Esophagus mucosa (tissue), 1 donor: Measurements from ENCODE around the gene FMNL3. TPM values are rescaled to one million over a fixed set of nuclear protein-coding genes. Genes with fewer than 3 reads are reported as not detected.

ENCODE experiments used
- ATAC-seq: fragments of 200-7000 bp; cut with Tn5 transposase; one replicate; pipeline ENCODE4 v1.9.1; 2020
- total RNA-seq: library from RNA; stranded (reverse); gene quantifications from one replicate; pipeline ENCODE4 v1.2.4, GENCODE V29; 2023
- donor health status: DM: yes; HTN: yes; CAD: no.

FMNL3 gene
- total RNA-seq, 1 donor from 2014 or later, result 3.0 TPM

DNA sequence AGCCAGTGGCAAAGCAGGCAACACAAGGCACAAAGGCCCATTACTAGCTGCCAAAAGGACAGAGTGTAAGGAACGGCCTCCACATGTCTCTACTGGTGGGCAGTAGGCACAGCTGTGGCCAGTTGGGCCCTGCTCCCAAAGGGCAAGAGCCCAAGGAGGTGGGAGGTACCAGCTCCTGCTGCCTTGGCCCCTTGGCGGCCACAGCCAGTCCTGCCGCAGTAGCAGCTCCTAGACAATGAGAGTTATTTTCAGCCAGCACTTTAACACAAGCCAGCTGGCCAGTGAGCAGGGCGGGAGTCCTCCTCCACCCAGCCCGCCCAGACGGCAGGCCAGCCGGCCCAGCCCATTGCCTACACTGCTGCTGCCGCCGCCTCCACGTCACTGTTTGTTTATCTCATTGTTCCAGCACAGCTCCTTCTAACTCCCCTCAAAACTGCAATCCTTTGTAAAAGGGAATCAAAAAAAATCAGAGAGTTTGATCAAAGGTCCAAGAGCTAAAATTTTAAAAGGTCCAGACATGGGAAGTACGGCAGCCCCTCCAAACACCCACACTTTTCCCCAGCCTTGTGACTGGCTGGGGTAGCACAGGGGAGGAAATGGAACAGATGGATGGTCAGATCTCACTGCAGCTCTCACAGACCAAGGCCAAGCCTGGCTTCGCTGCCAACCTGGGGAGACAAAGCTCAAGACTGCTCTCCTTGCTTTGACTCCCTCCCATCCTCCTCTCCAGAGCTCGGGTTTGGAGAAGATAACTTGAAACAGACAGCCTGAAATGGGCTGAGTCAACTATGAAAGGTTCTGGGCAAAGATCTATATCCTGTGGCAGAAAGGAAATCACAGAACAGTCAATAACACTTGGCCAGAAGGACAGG is 33.5 kb downstream of the FMNL3 start:
- peak; percentile 84 for ATAC-seq

DNA sequence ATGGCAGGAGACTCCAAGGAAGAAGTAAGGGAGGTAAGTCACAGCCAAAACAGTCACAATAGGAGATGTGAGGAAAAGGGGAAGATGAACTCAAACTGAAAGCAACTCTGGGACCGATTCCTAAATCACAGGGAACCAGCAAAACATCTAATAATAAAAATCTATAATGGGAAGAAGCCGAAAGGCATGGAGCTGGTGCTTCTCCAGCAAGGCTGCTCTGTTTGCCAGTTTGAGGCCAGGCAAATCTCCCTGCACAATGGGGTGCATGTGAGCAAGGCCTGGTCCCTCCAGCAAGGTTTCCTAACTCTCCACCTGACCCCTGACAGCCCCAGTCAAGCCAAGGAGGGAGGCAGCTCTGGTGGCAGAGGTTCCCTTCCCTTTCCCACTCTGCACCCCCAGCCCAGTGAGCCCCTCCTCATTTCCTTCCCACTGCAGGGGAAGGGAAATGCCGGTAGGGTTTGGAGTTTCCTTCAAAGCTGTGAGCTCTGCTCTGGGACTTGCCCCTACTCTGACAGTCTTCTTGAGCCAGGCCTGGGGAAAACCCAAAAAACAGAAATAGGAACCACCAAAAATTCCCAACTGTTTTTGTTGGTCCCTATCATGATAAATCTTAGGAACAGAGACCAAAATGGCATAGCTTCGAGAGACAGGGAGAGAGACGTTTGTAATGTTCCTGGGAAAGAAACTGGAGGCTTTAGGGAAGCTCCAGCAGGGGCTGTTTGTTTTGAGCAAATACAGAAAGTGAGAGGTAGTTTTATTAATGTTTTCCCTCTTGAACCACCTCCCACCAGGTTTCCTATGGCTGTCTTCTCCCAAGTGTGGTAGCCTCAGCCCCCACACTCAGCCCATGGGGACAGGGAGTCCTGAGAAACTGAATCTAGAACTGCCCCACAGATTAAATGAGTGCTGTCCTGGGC is 34.6 kb downstream of the FMNL3 start:
- no peak for ATAC-seq

- ATAC-seq, result peak; percentile 40
Measured at GRCh38 chr12:49671031-49671765, 36.0 kb downstream of the FMNL3 start.

DNA sequence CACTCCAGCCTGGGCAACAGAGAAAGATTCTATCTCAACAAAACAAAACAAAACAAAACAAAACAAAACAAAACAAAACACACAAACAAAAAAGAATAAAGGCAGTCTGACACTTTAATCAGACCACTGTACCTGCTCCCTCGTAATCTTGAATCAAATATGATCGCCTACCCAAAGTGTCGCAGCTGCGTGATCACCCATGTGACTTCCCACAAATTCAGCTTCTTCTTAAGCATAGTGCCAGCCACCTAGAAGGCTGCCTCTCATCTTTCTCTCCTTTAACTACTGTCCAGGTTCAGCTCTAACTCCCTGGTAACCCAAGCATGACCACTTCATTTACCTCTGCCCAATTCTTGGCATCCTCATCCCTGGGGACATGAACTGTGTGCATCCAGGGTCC is 37.4 kb downstream of the FMNL3 start:
- no peak for ATAC-seq

DNA sequence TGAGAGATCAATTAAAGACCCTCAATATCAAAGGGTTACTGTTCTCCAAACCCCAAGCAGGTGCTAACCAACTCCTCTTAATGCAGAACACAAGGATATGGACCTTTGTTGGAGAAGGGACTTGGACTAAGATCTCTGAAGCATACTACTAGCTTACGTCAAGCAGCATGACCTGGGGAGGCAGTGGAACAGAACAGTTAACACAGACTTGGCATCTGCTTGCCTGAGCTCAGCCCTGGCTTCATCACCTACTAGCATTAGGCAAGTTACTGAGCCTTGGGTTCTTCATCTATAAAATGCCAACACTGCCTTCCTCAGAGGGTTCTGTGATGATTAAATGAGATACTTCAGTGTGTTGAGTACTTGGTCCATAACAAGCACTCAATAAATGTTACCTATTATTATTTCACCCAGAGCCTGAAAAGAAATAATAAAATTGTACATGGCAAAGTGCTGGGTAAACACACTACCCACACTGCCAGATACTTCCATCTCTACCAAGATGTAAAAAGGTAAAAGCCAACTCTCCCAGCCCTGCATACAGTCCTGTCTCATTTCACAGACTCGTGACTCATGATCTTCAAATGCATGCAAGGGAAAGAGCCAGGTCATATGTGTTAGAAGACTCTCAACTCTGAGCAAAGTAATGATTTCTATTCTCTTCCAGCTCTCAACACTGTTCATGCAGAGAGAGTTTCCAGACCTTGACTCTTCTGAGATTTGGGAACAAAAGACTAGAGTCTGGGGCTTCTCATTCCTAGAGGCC is 39.7 kb downstream of the FMNL3 start:
- ATAC-seq, result no peak

- no peak for ATAC-seq
Measured at GRCh38 chr12:49666176-49666575, 41.0 kb downstream of the FMNL3 start.

DNA sequence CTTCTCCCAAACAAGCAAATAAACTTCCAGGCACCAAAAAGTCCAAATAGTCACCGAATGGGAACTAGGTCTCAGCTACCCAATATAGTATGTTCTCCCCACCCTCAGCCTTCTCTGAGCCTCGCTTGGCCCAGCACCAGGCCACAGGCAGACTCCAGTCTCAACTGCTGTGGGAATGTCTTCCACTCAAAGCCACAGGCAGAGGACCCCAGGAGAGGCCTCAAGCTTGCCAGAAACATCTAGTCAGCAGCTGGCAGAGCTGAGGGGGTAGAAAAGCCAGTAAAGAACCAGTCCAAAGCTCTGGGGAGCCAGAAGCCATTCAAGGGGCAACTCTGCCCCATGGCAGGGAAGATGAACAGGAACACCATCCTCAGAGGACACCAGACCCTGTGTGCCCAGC is 41.8 kb downstream of the FMNL3 start:
- ATAC-seq, result no peak

- ATAC-seq, result peak; percentile 30
Measured at GRCh38 chr12:49664591-49665239, 42.5 kb downstream of the FMNL3 start.

GRCh38 chr12:49664167-49664566 is 43.0 kb downstream of the FMNL3 start:
- no peak for ATAC-seq

DNA sequence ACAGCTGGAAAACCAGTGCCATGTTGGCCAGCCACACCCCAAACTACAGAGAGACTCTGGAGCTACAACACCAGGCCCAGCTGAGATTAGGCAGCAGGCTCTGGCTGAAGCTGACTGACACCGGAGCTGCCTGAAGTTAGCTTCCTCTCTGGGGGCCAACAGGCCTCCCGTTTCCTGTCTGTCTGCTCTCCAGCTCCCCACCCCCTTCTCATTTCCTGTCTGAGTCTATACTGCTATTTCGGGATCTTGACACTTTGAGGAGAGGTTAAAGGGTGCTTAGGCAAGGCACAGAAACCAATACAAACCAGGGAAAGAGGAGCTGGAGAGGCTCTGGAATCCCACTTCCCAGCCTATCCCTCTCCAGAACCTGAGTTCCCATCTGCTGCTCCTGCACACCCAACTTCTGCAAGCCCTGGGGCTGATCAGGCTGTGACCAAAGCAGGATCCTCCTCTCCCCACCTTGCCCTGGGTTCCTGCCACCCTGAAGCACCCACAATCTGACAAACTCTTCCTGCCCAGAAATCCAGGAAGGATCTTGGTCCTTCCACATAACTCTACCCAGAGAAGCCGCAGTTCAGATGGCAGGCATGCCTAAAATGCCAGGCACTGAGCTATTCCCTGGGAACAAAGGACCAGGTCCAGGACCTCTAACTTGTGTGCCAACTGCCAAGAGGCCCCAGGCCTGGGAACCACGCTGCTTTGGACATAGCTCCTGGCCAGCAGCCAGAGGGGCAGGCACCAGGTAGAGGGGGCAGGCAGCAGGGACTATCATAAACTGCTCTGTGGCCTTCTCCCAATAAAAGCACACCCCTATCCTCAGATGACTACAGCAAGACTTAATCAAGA is 44.0 kb downstream of the FMNL3 start:
- peak; percentile 66 for ATAC-seq

- no peak for ATAC-seq
Measured at GRCh38 chr12:49661746-49662145, 45.5 kb downstream of the FMNL3 start.

DNA sequence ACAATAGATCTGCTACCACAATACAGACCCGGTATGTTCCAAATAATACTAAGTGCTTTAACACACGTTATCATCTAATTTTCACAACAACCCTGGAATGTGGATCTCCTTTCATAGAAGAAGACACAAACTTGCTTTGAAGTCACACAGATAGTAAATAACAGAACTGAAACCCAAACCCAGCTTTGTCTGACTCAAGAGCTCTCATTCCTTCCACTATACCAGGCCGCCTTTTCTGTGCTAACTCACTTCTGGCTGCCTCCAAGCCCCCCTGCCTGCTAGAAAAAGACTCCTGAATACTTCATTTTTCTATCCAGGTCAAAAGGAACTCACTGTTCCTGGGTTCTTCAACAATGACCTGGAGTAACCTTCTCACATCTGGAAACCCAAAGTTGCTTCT is 46.0 kb downstream of the FMNL3 start:
- no peak for ATAC-seq

- no peak for ATAC-seq
Measured at GRCh38 chr12:49659753-49660152, 47.5 kb downstream of the FMNL3 start.

GRCh38 chr12:49658276-49658675 is 48.9 kb downstream of the FMNL3 start:
- ATAC-seq, result no peak

GRCh38 chr12:49655595-49656236 is 51.5 kb downstream of the FMNL3 start:
- no peak for ATAC-seq

- no peak for ATAC-seq
Measured at GRCh38 chr12:49654715-49655114, 52.5 kb downstream of the FMNL3 start.

GRCh38 chr12:49652921-49653520 is 54.2 kb downstream of the FMNL3 start:
- no peak for ATAC-seq

- no peak for ATAC-seq
Measured at GRCh38 chr12:49651855-49652254, 55.4 kb downstream of the FMNL3 start.

DNA sequence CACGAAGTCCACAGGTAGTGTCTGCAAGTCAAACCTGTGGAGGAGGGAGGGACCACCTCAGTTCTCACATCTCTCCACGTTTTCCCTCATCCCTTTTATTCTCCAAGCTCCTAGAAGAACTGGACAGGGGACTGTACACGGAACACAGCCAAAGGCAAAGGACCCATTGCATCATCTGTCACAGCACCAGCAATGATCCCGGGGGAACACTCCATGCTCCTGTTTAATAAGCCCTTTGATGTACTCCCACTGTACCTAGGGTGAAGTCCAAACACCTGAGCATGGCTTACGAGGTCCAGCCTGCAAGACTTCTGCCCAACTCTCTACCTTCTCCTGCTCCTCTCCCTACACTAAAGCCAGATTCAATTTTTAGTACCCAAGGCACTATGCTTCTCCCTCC is 57.3 kb downstream of the FMNL3 start:
- ATAC-seq, result no peak

DNA sequence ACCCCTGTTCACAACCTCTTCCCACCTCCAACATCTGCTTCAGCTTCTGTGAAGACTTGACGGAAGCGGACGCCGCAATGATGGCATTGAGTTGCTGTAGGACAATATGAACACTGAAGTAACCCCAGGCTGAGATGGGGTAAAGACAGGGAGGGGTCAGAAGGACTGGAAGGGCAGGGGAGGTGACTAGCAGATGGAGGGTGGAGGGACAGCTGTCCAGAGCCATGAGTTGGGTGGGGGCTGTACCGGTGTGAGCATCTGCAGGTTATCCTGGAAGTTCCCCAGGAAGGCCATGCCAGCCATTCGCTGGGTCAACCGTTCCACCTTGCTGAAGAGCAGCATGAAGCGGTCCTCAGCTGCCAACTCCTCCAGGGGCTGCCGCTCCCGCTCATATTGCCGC is 57.8 kb downstream of the FMNL3 start:
- no peak for ATAC-seq
